Femur (tissue), 1 donor: ENCODE measurements around the gene GARIN5A.
A peak's percentile ranks its signal among the peaks of the same experiment; 100 is the strongest.

ENCODE experiments used
- DNase-seq: peaks from one replicate; pipeline ENCODE4 v3.0.0-alpha.2; 2017

GARIN5A gene

GRCh38 chr19:50507376-50507775, 30.7 kb upstream of the GARIN5A start:
- no peak for DNase-seq

DNA sequence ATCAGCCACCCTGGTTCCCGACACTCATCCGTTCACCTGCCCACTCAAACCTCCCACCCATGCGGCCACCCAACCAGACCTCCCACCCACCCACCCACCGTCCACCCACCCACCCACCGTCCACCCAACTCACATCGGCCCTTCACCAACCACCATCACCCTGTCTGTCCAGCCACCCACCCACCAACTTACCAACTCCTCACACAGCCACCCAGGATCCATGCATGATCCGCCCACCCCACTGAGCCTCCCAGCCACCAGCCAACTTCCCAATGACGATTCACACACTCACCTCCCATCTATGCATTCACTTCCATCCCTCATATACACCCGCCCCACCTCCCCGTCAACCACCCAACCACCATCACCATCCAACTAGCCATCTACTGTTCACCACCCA, 30.1 kb upstream of the GARIN5A start:
- DNase-seq = no peak

GRCh38 chr19:50505856-50506611, 29.4 kb upstream of the GARIN5A start:
- no peak for DNase-seq

GRCh38 chr19:50501568-50502475, 25.2 kb upstream of the GARIN5A start:
- no peak for DNase-seq

DNA sequence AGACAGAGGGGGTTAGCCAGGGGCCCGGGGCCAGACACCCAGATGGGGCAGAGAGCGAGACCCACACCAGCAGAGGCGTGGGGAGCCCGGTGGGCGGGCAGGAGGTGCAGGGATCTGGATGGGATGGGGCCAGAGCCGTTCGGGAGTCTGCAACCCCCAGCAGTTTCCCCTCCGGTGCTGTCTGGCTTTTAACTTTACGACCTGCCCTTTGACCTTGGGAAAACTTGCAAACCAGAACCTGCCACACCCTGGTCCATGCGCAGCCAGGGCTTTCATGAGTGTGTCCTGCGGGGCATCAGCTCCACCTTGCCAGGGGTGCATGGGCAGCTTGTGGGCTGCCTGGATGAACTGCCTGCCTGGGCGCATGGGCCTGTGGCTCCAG, 24.5 kb upstream of the GARIN5A start:
- DNase-seq = no peak

DNA sequence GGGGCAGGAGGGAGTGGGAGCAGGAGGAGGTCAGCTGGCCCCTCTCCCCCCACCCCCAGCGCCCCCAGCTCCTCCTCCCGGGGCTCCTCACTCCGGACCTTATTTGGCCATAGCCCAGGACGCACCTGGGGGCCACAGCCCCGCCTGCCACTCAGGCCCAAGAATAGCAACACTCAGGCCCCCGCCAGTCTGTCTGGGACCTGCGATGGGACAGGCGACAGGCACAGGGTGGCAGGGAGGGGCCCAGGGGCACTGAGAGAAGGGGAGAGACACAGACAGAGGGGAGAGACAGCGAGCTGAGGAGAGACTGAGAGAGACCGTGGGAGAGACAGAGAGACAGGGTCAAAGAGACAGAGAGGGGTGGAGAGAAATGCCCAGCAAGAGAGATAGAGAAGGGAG, 24.1 kb upstream of the GARIN5A start:
- DNase-seq = peak; percentile 75

DNA sequence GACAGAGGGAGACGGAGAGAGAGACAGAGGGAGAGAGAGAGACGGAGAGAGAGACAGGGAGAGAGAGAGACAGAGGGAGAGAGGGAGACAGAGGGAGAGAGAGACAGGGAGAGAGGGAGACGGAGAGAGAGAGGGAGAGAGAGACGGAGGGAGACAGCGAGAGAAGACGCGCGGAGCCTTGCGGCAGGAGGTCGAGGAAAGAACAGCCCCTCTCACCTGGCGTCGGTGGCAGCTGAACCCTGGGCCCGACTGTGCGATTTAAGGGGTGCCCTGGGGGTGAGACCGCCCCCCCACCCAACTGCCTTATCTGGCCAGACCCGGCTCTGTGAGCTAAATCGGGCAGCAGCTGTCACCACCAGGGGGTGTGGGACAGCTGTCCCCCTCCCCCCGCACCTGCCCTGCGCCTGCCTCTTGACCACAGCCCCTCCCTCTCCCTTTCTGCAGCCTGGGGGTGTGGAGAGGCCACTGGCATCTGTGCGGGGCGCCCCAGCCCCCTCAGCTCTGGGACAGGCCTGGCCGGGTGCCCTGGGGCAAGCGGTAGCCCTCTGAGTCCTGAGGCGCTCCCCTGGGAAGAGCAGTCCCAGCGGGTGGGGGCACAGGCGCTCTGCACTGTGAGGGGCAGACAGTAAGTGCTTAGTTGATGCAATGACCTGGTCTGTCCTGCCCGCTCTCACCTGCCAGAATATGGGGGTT, 23.6 kb upstream of the GARIN5A start:
- peak; percentile 81 for DNase-seq

- no peak for DNase-seq
These were observed 21.8 kb upstream of the GARIN5A start for GRCh38 chr19:50498219-50499056.

- DNase-seq = peak; percentile 29
These were observed 20.4 kb upstream of the GARIN5A start for GRCh38 chr19:50497022-50497405.

GRCh38 chr19:50496189-50497021, 19.8 kb upstream of the GARIN5A start:
- peak; percentile 65 for DNase-seq

- no peak for DNase-seq
These were observed 18.4 kb upstream of the GARIN5A start for GRCh38 chr19:50495020-50495531.

- DNase-seq = no peak
These were observed 17.8 kb upstream of the GARIN5A start for GRCh38 chr19:50494186-50495019.

- DNase-seq = no peak
These were observed 16.5 kb upstream of the GARIN5A start for GRCh38 chr19:50493171-50493570.

DNA sequence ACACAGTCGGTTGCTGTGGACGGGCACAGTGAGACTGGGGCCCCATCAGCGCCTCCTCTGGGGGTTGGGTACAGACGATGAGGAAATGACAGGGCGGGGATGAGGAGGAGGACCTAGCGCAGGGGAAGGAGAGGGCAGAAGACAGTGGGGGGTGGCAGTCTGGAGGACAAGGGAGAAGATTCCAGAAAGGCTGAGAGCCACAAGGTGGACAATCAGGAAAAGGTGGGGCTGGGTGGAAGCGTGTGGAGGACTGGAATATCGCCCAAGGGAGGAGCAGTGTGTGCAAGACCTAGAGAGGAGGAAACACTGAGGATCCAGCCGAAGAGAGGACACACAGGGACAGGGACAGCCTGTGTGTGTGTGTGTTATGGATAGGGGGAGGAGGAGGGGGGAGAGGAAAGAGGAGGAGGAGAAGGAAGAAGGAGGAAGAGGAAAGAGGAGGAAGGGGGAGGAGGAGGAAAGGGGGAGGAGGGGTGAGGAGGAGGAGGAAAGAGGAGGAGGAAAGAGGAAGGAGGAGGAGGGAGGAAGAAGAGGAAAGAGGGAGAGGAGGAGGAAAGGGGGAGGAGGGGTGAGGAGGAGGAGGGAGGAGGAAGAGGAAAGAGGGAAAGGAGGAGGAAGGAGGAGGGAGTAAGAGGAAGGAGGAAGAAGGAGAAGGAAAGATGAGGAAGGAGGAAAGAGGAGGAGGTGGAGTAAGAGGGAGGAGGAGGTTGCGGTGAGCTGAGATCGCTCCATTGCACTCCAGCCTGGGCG, 15.8 kb upstream of the GARIN5A start:
- no peak for DNase-seq

- peak; percentile 80 for DNase-seq
These were observed 14.4 kb upstream of the GARIN5A start for GRCh38 chr19:50490991-50491472.

- DNase-seq = no peak
These were observed 13.8 kb upstream of the GARIN5A start for GRCh38 chr19:50490411-50490811.

DNA sequence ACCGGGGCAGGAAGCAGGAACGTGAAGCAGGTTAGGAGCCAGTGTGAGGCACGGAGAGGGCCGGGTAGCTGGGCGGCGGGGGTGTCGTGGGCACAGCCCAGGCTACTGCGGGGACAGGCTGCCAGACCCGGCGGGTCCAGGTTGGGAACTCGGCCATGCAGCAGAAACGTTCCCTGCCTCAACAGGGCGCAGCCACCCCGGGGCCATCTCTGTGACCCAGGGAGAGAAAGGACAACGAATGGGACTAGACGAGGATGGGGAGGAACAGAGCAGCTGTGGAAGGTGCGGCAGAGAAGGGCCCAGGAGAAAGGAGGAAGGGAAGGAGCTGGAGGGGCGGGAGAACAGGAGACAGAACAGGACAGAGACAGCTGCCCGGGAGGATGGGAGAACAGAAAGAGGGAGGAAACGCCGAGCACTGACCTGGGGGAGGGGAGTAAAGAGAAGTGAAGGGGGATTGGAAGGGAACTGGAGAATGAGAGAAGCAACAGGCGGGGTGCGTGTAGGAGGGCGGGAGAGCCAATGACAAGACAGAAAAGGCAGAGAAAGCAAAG, 12.9 kb upstream of the GARIN5A start:
- DNase-seq = no peak

DNA sequence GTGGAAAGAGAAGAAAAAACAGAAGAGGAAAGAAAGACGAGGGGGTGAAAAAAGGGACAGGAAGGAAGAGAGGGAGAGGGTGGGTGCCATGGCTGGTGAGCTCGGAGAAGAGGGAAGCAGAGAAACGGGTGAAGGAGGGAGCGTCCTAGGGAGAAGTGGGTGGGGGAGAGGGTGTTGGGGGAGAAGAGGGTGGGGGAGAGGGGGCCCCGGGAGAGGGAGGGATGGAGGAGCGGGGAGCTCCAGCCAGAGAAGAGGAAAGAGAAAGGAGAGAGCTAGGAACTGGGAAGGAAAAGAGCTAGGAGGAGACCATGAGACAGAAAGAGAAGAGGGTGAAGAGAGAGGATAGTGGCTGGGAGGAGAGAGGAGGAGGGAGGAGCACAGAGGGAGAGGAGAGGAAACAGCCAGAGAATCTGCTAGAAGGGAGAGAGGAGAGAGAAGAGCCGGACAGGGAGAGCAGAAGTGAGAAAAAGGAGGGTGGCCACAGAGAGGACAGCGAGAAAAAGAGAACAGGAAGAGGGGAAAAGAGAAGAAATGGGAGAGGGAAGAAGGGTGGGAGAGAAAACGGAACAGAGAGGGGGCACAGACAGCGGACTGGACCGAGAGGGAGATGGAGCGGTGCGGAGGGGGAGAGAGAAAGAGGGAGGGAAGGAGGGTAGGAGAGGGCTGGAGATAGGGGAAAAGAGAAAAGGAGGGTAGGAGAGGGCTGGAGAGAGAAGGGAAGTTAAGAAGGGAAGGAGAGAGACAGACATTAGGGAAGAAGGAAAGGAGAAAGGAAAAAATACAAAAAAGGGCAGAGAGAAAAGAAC, 11.9 kb upstream of the GARIN5A start:
- DNase-seq = no peak
